Parathyroid adenoma (tissue), 2 donors: Measurements from ENCODE around the gene SERTAD4.

ENCODE experiments used
- H2AFZ ChIP-seq: fragments of 300-600 bp; sonication (generic); one replicate; pipeline ENCODE4 v1.7.0; 2017; ENCODE audit warnings: antibody characterized with exemption, mild to moderate bottlenecking
- H3K27ac ChIP-seq: fragments of 300-600 bp; sonication (generic); one replicate; pipeline ENCODE4 v1.7.0; 2017
- H3K27me3 ChIP-seq: fragments of 300-600 bp; sonication (generic); one replicate; pipeline ENCODE4 v1.7.0; 2017; ENCODE audit warnings: low read length; ENCODE audit not compliant: control insufficient read depth, insufficient read depth
- H3K36me3 ChIP-seq: fragments of 300-600 bp; sonication (generic); one replicate; pipeline ENCODE4 v1.7.0; 2017; ENCODE audit warnings: low read length; ENCODE audit not compliant: control insufficient read depth, insufficient read depth
- H3K4me1 ChIP-seq: fragments of 300-600 bp; sonication (generic); one replicate; pipeline ENCODE4 v1.7.0; 2017; ENCODE audit warnings: control low read depth
- H3K4me2 ChIP-seq: fragments of 300-600 bp; sonication (generic); one replicate; pipeline ENCODE4 v1.7.0; 2017; ENCODE audit warnings: low read length
- H3K4me3 ChIP-seq: fragments of 300-600 bp; sonication (generic); one replicate; pipeline ENCODE4 v1.7.0; 2017; ENCODE audit warnings: low read depth, low read length
- H3K79me2 ChIP-seq: fragments of 300-600 bp; sonication (generic); one replicate; pipeline ENCODE4 v1.7.0; 2017; ENCODE audit warnings: control low read depth
- H3K9ac ChIP-seq: fragments of 300-600 bp; sonication (generic); one replicate; pipeline ENCODE4 v1.7.0; 2017; ENCODE audit warnings: mild to moderate bottlenecking
- H3K9me3 ChIP-seq: fragments of 300-600 bp; sonication (generic); one replicate; pipeline ENCODE4 v1.7.0; 2017; ENCODE audit warnings: low read length; ENCODE audit not compliant: control insufficient read depth
- CTCF ChIP-seq: fragments of 300-600 bp; sonication (generic); IDR thresholded peaks from one replicate; pipeline ENCODE4 v1.7.0; 2017; ENCODE audit warnings: antibody characterized with exemption, mild to moderate bottlenecking
- donor health status: primary hyperparathyroidism.

The SERTAD4 gene

GRCh38 chr1:210248341-210248740 is 15.7 kb downstream of the SERTAD4 start:
- H3K36me3 ChIP-seq, result no peaks in the 10 kb centered on the region
- H2AFZ ChIP-seq, result no peak overlapping the region
- no peaks in the 10 kb centered on the region for H3K27me3 ChIP-seq
- no peak overlapping the region for H3K27ac ChIP-seq
- H3K4me1 ChIP-seq, result no peaks in the 10 kb centered on the region
- H3K4me3 ChIP-seq, result no peak overlapping the region
- H3K9ac ChIP-seq, result no peak overlapping the region
- no peaks in the 10 kb centered on the region for H3K79me2 ChIP-seq
- no peak for TF ChIP-seq CTCF
- H3K9me3 ChIP-seq, result no peaks in the 10 kb centered on the region
- no peak overlapping the region for H3K4me2 ChIP-seq

GRCh38 chr1:210250665-210250997 is 18.0 kb downstream of the SERTAD4 start:
- H3K4me3 ChIP-seq, result no peak overlapping the region
- peak overlapping the region; percentile 80 for H3K4me2 ChIP-seq
- H3K79me2 ChIP-seq, result no peaks in the 10 kb centered on the region
- no peak overlapping the region for H3K9ac ChIP-seq
- no peak for TF ChIP-seq CTCF
- peak overlapping the region; percentile 82 for H2AFZ ChIP-seq
- no peaks in the 10 kb centered on the region for H3K4me1 ChIP-seq
- peak overlapping the region; percentile 75 for H3K27ac ChIP-seq
- no peaks in the 10 kb centered on the region for H3K27me3 ChIP-seq
- no peaks in the 10 kb centered on the region for H3K36me3 ChIP-seq
- H3K9me3 ChIP-seq, result no peaks in the 10 kb centered on the region

GRCh38 chr1:210250998-210251679 is 18.5 kb downstream of the SERTAD4 start:
- Histone ChIP-seq H3K4me1 (no peaks in the 10 kb centered on the region), H3K9me3 (no peaks in the 10 kb centered on the region), H3K36me3 (no peaks in the 10 kb centered on the region), H2AFZ (peak overlapping the region; percentile 82), H3K27me3 (no peaks in the 10 kb centered on the region), H3K4me3 (peak overlapping the region; percentile 38), H3K79me2 (no peaks in the 10 kb centered on the region), H3K4me2 (peak overlapping the region; percentile 80), H3K9ac (no peak overlapping the region), H3K27ac (peak overlapping the region; percentile 75)
- TF ChIP-seq CTCF, result no peak

GRCh38 chr1:210251680-210252490 is 19.3 kb downstream of the SERTAD4 start:
- Histone ChIP-seq H3K79me2 (no peaks in the 10 kb centered on the region), H3K9me3 (no peaks in the 10 kb centered on the region), H3K27me3 (no peaks in the 10 kb centered on the region), H3K27ac (no peak overlapping the region), H3K4me1 (no peaks in the 10 kb centered on the region), H3K36me3 (no peaks in the 10 kb centered on the region), H3K9ac (no peak overlapping the region), H3K4me3 (peak overlapping the region; percentile 23), H2AFZ (peak overlapping the region; percentile 82), H3K4me2 (peak overlapping the region; percentile 80)
- no peak for TF ChIP-seq CTCF
